Measurements from ENCODE around the gene PCDHGB2.

DNA sequence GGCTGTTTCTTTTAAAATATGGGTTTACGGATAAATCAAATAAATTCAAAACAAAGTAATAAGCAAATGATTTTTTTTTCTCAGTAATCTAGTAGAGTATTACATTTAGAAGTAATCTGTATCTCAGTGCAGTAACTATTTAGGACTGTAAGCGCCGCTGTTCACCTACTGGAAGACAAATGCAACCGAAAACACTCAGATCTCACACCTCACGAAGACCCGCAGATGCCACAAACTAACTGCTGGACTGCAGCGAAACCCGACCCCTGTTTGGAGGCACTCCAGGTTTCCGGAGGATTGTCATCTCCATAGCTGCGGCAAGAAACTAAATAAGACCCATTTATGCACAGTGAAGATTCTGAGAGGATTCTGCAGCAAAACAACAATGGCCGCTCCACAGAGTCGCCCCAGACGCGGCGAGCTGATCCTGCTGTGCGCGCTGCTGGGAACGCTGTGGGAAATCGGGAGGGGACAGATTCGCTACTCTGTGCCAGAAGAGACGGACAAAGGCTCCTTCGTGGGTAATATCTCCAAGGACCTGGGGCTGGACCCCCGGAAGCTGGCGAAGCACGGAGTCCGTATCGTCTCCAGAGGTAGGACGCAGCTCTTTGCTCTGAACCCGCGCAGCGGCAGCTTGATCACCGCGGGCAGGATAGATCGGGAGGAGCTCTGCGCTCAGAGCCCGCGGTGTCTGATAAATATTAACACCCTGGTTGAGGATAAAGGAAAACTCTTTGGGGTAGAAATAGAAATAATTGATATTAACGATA, 32.8 kb downstream of the PCDHGB2 start, which contains the start of gene PCDHGA8:
- TF ChIP-seq, protein P1, sequence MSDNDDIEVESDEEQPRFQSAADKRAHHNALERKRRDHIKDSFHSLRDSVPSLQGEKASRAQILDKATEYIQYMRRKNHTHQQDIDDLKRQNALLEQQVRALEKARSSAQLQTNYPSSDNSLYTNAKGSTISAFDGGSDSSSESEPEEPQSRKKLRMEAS (CRISPR knock-in tag; IDR thresholded peaks at IDR 0.05) = no peak
- TF ChIP-seq, protein P2, sequence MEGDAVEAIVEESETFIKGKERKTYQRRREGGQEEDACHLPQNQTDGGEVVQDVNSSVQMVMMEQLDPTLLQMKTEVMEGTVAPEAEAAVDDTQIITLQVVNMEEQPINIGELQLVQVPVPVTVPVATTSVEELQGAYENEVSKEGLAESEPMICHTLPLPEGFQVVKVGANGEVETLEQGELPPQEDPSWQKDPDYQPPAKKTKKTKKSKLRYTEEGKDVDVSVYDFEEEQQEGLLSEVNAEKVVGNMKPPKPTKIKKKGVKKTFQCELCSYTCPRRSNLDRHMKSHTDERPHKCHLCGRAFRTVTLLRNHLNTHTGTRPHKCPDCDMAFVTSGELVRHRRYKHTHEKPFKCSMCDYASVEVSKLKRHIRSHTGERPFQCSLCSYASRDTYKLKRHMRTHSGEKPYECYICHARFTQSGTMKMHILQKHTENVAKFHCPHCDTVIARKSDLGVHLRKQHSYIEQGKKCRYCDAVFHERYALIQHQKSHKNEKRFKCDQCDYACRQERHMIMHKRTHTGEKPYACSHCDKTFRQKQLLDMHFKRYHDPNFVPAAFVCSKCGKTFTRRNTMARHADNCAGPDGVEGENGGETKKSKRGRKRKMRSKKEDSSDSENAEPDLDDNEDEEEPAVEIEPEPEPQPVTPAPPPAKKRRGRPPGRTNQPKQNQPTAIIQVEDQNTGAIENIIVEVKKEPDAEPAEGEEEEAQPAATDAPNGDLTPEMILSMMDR (IDR thresholded peaks at IDR 0.05) = no peak
- TF ChIP-seq, protein P3, sequence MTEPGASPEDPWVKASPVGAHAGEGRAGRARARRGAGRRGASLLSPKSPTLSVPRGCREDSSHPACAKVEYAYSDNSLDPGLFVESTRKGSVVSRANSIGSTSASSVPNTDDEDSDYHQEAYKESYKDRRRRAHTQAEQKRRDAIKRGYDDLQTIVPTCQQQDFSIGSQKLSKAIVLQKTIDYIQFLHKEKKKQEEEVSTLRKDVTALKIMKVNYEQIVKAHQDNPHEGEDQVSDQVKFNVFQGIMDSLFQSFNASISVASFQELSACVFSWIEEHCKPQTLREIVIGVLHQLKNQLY (CRISPR knock-in tag; IDR thresholded peaks at IDR 0.05) = no peak
- no peak for TF ChIP-seq ELF4 (CRISPR knock-in tag; IDR thresholded peaks at IDR 0.05; ENCODE audit: low read depth)
- TF ChIP-seq, protein P4, sequence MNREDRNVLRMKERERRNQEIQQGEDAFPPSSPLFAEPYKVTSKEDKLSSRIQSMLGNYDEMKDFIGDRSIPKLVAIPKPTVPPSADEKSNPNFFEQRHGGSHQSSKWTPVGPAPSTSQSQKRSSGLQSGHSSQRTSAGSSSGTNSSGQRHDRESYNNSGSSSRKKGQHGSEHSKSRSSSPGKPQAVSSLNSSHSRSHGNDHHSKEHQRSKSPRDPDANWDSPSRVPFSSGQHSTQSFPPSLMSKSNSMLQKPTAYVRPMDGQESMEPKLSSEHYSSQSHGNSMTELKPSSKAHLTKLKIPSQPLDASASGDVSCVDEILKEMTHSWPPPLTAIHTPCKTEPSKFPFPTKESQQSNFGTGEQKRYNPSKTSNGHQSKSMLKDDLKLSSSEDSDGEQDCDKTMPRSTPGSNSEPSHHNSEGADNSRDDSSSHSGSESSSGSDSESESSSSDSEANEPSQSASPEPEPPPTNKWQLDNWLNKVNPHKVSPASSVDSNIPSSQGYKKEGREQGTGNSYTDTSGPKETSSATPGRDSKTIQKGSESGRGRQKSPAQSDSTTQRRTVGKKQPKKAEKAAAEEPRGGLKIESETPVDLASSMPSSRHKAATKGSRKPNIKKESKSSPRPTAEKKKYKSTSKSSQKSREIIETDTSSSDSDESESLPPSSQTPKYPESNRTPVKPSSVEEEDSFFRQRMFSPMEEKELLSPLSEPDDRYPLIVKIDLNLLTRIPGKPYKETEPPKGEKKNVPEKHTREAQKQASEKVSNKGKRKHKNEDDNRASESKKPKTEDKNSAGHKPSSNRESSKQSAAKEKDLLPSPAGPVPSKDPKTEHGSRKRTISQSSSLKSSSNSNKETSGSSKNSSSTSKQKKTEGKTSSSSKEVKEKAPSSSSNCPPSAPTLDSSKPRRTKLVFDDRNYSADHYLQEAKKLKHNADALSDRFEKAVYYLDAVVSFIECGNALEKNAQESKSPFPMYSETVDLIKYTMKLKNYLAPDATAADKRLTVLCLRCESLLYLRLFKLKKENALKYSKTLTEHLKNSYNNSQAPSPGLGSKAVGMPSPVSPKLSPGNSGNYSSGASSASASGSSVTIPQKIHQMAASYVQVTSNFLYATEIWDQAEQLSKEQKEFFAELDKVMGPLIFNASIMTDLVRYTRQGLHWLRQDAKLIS (CRISPR knock-in tag; IDR thresholded peaks at IDR 0.05; ENCODE audit: borderline replicate concordance) = no peak
- TF ChIP-seq, protein P5, sequence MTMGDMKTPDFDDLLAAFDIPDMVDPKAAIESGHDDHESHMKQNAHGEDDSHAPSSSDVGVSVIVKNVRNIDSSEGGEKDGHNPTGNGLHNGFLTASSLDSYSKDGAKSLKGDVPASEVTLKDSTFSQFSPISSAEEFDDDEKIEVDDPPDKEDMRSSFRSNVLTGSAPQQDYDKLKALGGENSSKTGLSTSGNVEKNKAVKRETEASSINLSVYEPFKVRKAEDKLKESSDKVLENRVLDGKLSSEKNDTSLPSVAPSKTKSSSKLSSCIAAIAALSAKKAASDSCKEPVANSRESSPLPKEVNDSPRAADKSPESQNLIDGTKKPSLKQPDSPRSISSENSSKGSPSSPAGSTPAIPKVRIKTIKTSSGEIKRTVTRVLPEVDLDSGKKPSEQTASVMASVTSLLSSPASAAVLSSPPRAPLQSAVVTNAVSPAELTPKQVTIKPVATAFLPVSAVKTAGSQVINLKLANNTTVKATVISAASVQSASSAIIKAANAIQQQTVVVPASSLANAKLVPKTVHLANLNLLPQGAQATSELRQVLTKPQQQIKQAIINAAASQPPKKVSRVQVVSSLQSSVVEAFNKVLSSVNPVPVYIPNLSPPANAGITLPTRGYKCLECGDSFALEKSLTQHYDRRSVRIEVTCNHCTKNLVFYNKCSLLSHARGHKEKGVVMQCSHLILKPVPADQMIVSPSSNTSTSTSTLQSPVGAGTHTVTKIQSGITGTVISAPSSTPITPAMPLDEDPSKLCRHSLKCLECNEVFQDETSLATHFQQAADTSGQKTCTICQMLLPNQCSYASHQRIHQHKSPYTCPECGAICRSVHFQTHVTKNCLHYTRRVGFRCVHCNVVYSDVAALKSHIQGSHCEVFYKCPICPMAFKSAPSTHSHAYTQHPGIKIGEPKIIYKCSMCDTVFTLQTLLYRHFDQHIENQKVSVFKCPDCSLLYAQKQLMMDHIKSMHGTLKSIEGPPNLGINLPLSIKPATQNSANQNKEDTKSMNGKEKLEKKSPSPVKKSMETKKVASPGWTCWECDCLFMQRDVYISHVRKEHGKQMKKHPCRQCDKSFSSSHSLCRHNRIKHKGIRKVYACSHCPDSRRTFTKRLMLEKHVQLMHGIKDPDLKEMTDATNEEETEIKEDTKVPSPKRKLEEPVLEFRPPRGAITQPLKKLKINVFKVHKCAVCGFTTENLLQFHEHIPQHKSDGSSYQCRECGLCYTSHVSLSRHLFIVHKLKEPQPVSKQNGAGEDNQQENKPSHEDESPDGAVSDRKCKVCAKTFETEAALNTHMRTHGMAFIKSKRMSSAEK (CRISPR knock-in tag; IDR thresholded peaks at IDR 0.05; ENCODE audit: borderline replicate concordance) = no peak
- no peak for TF ChIP-seq SOX15 (CRISPR knock-in tag; IDR thresholded peaks at IDR 0.05)
- TF ChIP-seq JAZF1 (CRISPR knock-in tag; IDR thresholded peaks at IDR 0.05) = no peak
- TF ChIP-seq ZNF219 (CRISPR knock-in tag; IDR thresholded peaks at IDR 0.05; ENCODE audit: borderline replicate concordance) = no peak

All from WTC11 (cell line).